ENCODE results near the gene MMP23B.
"Not testable (repeated sequence)": the region's sequence is repeated elsewhere in the genome, so short reads cannot be mapped to it uniquely, and the experiment has no call there.

- TF ChIP-seq CTCF (conservative IDR thresholded peaks at IDR 0.05; ENCODE audit: low read depth in 2 of 2); POLR2AphosphoS5 (IDR thresholded peaks at IDR 0.05; ENCODE audit: low read depth); ZNF462 (CRISPR knock-in tag; IDR thresholded peaks at IDR 0.05); REST (IDR thresholded peaks at IDR 0.05; ENCODE audit: unreplicated experiment); JUNB (IDR thresholded peaks at IDR 0.05; ENCODE audit: unreplicated experiment); EZH2 (IDR thresholded peaks at IDR 0.05; ENCODE audit: low read depth, unreplicated experiment); CREB1 (CRISPR knock-in tag; IDR thresholded peaks at IDR 0.05; ENCODE audit: low read depth); EZH2phosphoT487 (IDR thresholded peaks at IDR 0.05; ENCODE audit: unreplicated experiment); ZNF331 (CRISPR knock-in tag; IDR thresholded peaks at IDR 0.05; ENCODE audit: low read depth): not testable (repeated sequence)
Observed at GRCh38 chr1:1595341-1595740, 36.6 kb upstream of the MMP23B start.

Measured in GM23338 (cell line).